Tibial nerve (tissue), 4 donors: ENCODE results near the gene CLIC5. TPM values are rescaled to one million over a fixed set of nuclear protein-coding genes. Genes with fewer than 3 reads are reported as not detected.

ENCODE experiments used
- DNase-seq, 2 donors: peaks; one replicate each; pipeline ENCODE4 v3.0.0-alpha.2; 2019; ENCODE audit warnings: low spot score in 2 of 2
- H3K27ac ChIP-seq, 4 donors: fragments of 200-600 bp; sonication (generic) in 3 of 4; one replicate each; pipeline ENCODE4 v1.5.1; 2017 to 2019; ENCODE audit warnings: mild to moderate bottlenecking in 1 of 4
- H3K27me3 ChIP-seq, 2 donors: fragments of 200-600 bp; sonication (generic) in 1 of 2; one replicate each; pipeline versions ENCODE4 v1.5.1 to v1.6.0; 2017 to 2019
- H3K36me3 ChIP-seq, 3 donors: fragments of 200-600 bp; sonication (generic); one replicate each; pipeline ENCODE4 v1.5.1; 2018 to 2019
- H3K4me1 ChIP-seq, 4 donors: fragments of 200-600 bp; sonication (generic) in 3 of 4; one replicate each; pipeline ENCODE4 v1.5.1; 2017 to 2019
- H3K4me3 ChIP-seq, 4 donors: fragments of 200-600 bp; sonication (generic) in 3 of 4; one replicate each; pipeline ENCODE4 v1.5.1; 2017 to 2019; ENCODE audit warnings: mild to moderate bottlenecking in 1 of 4, moderate library complexity in 1 of 4
- H3K9me3 ChIP-seq, 4 donors: fragments of 200-600 bp; sonication (generic) in 3 of 4; one replicate each; pipeline ENCODE4 v1.5.1; 2017 to 2019
- EP300 ChIP-seq, 2 donors: sonication (generic); formaldehyde crosslinking; IDR thresholded peaks; one replicate each; pipeline ENCODE4 v1.6.1; 2017; ENCODE audit warnings: antibody characterized with exemption in 2 of 2, mild to moderate bottlenecking in 1 of 2
- POLR2A ChIP-seq, 2 donors: fragments of 450-650 bp; IDR thresholded peaks; one replicate each; pipeline ENCODE4 v1.6.1; 2017; ENCODE audit warnings: antibody characterized with exemption in 2 of 2, mild to moderate bottlenecking in 2 of 2, moderate library complexity in 2 of 2
- WGBS, 2 donors: methylation state at CpG; one replicate each; pipeline ENCODE4 v1.1.5; 2018; 5-methylcytosine and 5-hydroxymethylcytosine counted together
- total RNA-seq, 4 donors: library from RNA; depleted of rRNA; stranded (reverse); fragments of >200 nt; gene quantifications; one replicate each; pipeline ENCODE4 v1.1.0, GENCODE V29; 2016
- TF ChIP-seq, protein P1 (sequence below), 5 experiments: fragments of 200-600 bp in 3 of 5; fragments of 450-650 bp in 2 of 5; sonication (generic) in 3 of 5; IDR thresholded peaks; one replicate each; pipeline ENCODE4 v1.5.1; 2016 to 2019; ENCODE audit warnings: antibody characterized with exemption in 5 of 5, mild to moderate bottlenecking in 3 of 5, moderate library complexity in 2 of 5

The CLIC5 gene
- 10 to 100 TPM in 3 of 4 donors, 1 to 10 TPM in 1; 6.6 to 47.2 (median 34.8) TPM for total RNA-seq

GRCh38 chr6:46015119-46015968 lies at the start of gene CLIC5:
Gene CLIC5 (minus strand): TSS chr6:46015860. CDS start chr6:46015542, 318 bp downstream.
- peak within 1 kb of the TSS; percentile 41 to 82 (median 65) for H3K27ac ChIP-seq
- no peak for TF ChIP-seq POLR2A (IDR thresholded peaks at IDR 0.05)
- TF ChIP-seq, protein P1, sequence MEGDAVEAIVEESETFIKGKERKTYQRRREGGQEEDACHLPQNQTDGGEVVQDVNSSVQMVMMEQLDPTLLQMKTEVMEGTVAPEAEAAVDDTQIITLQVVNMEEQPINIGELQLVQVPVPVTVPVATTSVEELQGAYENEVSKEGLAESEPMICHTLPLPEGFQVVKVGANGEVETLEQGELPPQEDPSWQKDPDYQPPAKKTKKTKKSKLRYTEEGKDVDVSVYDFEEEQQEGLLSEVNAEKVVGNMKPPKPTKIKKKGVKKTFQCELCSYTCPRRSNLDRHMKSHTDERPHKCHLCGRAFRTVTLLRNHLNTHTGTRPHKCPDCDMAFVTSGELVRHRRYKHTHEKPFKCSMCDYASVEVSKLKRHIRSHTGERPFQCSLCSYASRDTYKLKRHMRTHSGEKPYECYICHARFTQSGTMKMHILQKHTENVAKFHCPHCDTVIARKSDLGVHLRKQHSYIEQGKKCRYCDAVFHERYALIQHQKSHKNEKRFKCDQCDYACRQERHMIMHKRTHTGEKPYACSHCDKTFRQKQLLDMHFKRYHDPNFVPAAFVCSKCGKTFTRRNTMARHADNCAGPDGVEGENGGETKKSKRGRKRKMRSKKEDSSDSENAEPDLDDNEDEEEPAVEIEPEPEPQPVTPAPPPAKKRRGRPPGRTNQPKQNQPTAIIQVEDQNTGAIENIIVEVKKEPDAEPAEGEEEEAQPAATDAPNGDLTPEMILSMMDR (IDR thresholded peaks at IDR 0.05): no peak
- TF ChIP-seq EP300 (IDR thresholded peaks at IDR 0.05): no peak
- no peak for DNase-seq
- WGBS, 2 donors: 0 to 2% methylated on average over 65 to 78 of the region's 82 CpGs
- no peaks in the 10 kb centered on the region for H3K36me3 ChIP-seq
- H3K4me3 ChIP-seq: peak within 1 kb of the TSS; percentile 40 to 60 (median 54)
- H3K9me3 ChIP-seq: no peaks in the 10 kb centered on the region
- H3K4me1 ChIP-seq: peaks cover 0 to 25% (median 10%) of the 10 kb centered on the region in 4 donors
- H3K27me3 ChIP-seq: peaks cover 0 to 37% of the 10 kb centered on the region in 2 donors

DNA sequence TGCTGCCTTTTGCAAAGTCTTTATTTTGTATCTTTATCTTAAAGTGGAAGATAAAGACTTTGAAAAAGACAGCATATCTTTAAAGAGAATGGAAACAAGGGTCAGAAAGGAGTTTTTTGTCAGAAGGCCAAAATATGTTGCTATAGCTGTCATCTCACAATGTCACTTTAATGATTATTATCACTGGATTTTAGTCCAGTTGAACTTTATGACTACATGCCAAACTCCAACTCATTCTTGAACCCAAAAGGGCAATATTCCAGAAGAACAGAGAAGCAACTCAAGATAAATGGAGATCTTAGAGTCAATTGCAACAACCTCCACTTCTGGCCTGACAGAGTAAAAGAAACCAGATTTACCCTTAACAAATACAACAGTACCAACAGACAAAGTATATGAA lies 47.3 kb upstream of the CLIC5 start:
- DNase-seq: no peak
- no peaks in the 10 kb centered on the region for H3K27me3 ChIP-seq
- TF ChIP-seq POLR2A (IDR thresholded peaks at IDR 0.05) (no peak), EP300 (IDR thresholded peaks at IDR 0.05) (no peak)
- TF ChIP-seq, protein P1 (IDR thresholded peaks at IDR 0.05): no peak
- H3K4me1 ChIP-seq: no peaks in the 10 kb centered on the region
- H3K27ac ChIP-seq: no peak overlapping the region
- peaks cover 0 to 6% (median 0%) of the 10 kb centered on the region in 4 donors for H3K9me3 ChIP-seq
- no peak overlapping the region for H3K4me3 ChIP-seq
- H3K36me3 ChIP-seq: no peaks in the 10 kb centered on the region

GRCh38 chr6:46062312-46062711 lies 46.7 kb upstream of the CLIC5 start:
- H3K27ac ChIP-seq: no peak overlapping the region
- H3K36me3 ChIP-seq: no peaks in the 10 kb centered on the region
- H3K4me1 ChIP-seq: no peaks in the 10 kb centered on the region
- H3K27me3 ChIP-seq: no peaks in the 10 kb centered on the region
- H3K4me3 ChIP-seq: no peak overlapping the region
- DNase-seq: no peak
- peaks cover 0 to 6% (median 0%) of the 10 kb centered on the region in 4 donors for H3K9me3 ChIP-seq
- TF ChIP-seq POLR2A (IDR thresholded peaks at IDR 0.05) (no peak), EP300 (IDR thresholded peaks at IDR 0.05) (no peak)
- TF ChIP-seq, protein P1 (IDR thresholded peaks at IDR 0.05): no peak
- 22 to 29% methylated on average over 2 of the region's 2 CpGs for WGBS, 2 donors

DNA sequence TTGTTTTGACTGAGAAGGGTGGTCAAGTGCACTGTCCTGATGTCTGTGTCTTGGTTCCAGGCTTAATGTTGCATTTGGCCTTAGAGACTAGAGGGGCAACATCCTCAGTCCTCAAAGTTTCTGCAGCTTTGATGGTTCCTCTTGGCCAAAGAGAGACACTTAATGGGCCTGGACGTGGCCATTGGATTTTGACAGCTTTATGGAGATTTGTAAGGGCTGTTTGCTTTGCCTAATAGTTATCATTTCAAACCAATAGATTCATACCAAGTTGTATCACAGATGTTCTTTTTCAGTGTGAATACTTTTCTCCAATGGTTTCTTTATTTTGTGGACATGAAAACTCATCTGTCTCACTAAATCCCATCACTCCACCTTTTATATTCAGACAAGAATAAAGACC lies 45.8 kb upstream of the CLIC5 start:
- Histone ChIP-seq H3K27me3 (no peaks in the 10 kb centered on the region), H3K4me1 (no peaks in the 10 kb centered on the region), H3K27ac (no peak overlapping the region), H3K4me3 (no peak overlapping the region), H3K36me3 (no peaks in the 10 kb centered on the region), H3K9me3 (peaks cover 0 to 6% (median 0%) of the 10 kb centered on the region in 4 donors)
- TF ChIP-seq, protein P1 (IDR thresholded peaks at IDR 0.05): no peak
- no peak for TF ChIP-seq EP300 (IDR thresholded peaks at IDR 0.05)
- DNase-seq: no peak
- WGBS, 2 donors: 44 to 67% methylated on average over 1 of the region's 1 CpG

DNA sequence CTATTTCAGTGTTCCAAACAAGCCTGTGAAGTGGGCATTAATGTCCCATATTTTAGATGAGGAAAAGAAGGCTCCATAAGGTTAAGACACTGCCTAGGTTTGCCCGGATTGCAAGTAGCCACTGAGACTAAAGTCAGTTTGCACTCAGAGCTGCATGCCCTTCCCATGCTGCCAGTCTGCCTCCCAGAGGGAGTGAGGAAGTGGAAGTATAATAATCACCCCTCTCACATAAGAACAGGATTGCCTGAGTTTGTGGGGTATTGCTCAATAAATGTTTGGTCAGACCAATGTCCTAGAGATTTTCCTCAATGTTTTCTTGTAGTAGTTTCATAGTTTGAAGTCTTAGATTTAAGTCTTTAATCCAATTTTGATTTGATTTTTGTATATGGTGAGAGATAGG lies 43.9 kb upstream of the CLIC5 start:
- DNase-seq: no peak
- TF ChIP-seq, protein P1 (IDR thresholded peaks at IDR 0.05): no peak
- TF ChIP-seq POLR2A (IDR thresholded peaks at IDR 0.05): no peak
- TF ChIP-seq EP300 (IDR thresholded peaks at IDR 0.05): no peak
- no peak overlapping the region for H3K4me3 ChIP-seq
- H3K27me3 ChIP-seq: no peaks in the 10 kb centered on the region
- H3K27ac ChIP-seq: no peak overlapping the region
- H3K36me3 ChIP-seq: no peaks in the 10 kb centered on the region
- no peaks in the 10 kb centered on the region for H3K4me1 ChIP-seq
- H3K9me3 ChIP-seq: peaks cover 0 to 6% (median 0%) of the 10 kb centered on the region in 4 donors
- WGBS, 2 donors: 67 to 84% methylated on average over 1 of the region's 1 CpG
